Nephron (organoid): ENCODE measurements around the gene HCLS1.

Experiments used
- H3K27ac Mint-ChIP-seq, 3 experiments: 2 replicates each; pipeline ENCODE4 v1.8.0; 2020; ENCODE audit warnings: mixed read lengths in 3 of 3, mild to moderate bottlenecking in 2 of 3, moderate library complexity in 1 of 3
- H3K27me3 Mint-ChIP-seq: 2 replicates; pipeline ENCODE4 v1.8.0; 2021; ENCODE audit warnings: low read depth, mild to moderate bottlenecking, moderate library complexity, mixed read lengths
- H3K36me3 Mint-ChIP-seq: 2 replicates; pipeline ENCODE4 v1.8.0; 2020; ENCODE audit warnings: low read depth, mixed read lengths
- H3K4me1 Mint-ChIP-seq: 2 replicates; pipeline ENCODE4 v1.8.0; 2020; ENCODE audit warnings: mixed read lengths
- H3K4me3 Mint-ChIP-seq, 3 experiments: 2 replicates each; pipeline ENCODE4 v1.8.0; 2020; ENCODE audit warnings: mild to moderate bottlenecking in 3 of 3, mixed read lengths in 3 of 3, moderate library complexity in 2 of 3
- H3K9me3 Mint-ChIP-seq: 2 replicates; pipeline ENCODE4 v1.8.0; 2020; ENCODE audit warnings: mixed read lengths
- TF ChIP-seq, protein P1 (sequence below), 3 experiments: fragments of 200-600 bp; sonication (generic); IDR thresholded peaks; one replicate each; pipeline ENCODE4 v1.5.0; 2021; ENCODE audit warnings: antibody characterized with exemption in 3 of 3; ENCODE audit not compliant: unreplicated experiment in 3 of 3

HCLS1 gene

DNA sequence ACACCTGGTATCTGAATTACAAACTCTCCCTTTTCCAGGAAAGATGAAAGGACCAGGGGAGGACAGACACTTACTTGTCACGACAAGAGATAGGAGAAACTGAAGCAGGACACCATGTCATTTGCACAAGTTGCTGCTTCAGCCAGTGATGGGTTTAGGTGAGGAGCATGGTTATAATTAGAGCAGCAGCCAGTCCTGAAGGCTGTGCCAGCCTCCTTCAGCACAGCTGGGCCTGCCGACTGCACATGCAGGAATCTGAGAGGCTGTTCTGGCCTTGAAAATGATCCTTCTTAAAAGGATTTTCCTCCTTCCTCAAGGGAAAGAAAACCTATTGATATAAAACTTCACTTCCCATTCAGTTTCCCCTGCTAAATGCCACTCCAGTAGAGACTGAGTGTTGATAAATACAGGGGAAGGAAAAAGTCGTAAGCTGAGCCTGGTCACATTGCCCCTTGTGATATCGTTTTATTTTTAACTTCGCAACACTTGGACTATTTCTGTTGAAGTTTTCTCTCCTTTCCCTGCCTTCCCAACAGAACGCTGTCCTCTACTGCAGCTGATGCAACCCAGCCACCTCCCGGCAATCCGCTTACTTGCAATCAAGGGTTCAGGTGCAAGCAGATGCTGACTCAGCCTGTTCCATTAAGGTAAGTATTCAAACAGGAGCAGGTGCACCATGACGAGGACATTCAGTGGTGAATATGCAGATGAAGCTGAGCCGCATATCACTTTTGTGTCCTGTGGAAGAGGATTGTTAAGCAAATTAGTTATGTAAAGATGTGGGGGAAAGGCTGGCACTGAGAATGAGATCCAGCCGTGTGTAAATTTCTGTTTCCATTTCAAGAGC is 67.6 kb downstream of the HCLS1 start, which contains the start of gene FBXO40:
Gene FBXO40, plus strand, starts transcription at position 524 of the 847 bp plus-strand sequence. CDS start 27,197 bp downstream, outside the sequence.
- no peak within 1 kb of the TSS for H3K27ac Mint-ChIP-seq
- TF ChIP-seq, protein P1, sequence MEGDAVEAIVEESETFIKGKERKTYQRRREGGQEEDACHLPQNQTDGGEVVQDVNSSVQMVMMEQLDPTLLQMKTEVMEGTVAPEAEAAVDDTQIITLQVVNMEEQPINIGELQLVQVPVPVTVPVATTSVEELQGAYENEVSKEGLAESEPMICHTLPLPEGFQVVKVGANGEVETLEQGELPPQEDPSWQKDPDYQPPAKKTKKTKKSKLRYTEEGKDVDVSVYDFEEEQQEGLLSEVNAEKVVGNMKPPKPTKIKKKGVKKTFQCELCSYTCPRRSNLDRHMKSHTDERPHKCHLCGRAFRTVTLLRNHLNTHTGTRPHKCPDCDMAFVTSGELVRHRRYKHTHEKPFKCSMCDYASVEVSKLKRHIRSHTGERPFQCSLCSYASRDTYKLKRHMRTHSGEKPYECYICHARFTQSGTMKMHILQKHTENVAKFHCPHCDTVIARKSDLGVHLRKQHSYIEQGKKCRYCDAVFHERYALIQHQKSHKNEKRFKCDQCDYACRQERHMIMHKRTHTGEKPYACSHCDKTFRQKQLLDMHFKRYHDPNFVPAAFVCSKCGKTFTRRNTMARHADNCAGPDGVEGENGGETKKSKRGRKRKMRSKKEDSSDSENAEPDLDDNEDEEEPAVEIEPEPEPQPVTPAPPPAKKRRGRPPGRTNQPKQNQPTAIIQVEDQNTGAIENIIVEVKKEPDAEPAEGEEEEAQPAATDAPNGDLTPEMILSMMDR (IDR thresholded peaks at IDR 0.05; ENCODE audit: unreplicated experiment in 3 of 3), result no peak
- no peak within 1 kb of the TSS for H3K4me3 Mint-ChIP-seq
- H3K4me1 Mint-ChIP-seq, result peaks cover 4% of the 10 kb centered on the region
- no peaks in the 10 kb centered on the region for H3K9me3 Mint-ChIP-seq
- H3K27me3 Mint-ChIP-seq, result peaks cover 8% of the 10 kb centered on the region
- H3K36me3 Mint-ChIP-seq, result no peaks in the 10 kb centered on the region

DNA sequence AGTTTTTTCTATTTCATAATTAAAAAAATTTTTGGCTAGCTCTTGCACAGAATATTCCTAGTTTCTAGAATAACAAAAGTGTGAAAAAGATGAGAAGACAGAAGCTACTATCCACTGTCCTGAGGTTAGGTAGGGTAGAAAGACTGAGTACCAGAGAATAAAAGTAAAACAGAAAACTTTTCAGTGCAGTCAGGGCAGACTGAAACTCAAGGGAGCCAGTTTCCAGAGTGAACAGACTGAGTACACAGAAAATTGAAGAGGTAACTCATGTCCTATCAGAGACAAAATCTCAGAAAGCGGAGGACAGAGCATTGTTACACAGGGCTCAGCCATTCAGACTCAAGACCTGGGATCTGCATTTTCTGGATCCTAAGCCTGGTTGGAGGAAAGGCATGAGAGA is 76.3 kb downstream of the HCLS1 start:
- TF ChIP-seq, protein P1 (IDR thresholded peaks at IDR 0.05; ENCODE audit: unreplicated experiment in 3 of 3), result no peak
- no peaks in the 10 kb centered on the region for H3K36me3 Mint-ChIP-seq
- no peak overlapping the region for H3K27ac Mint-ChIP-seq
- H3K27me3 Mint-ChIP-seq, result no peaks in the 10 kb centered on the region
- no peak overlapping the region for H3K4me3 Mint-ChIP-seq
- H3K4me1 Mint-ChIP-seq, result no peaks in the 10 kb centered on the region
- H3K9me3 Mint-ChIP-seq, result no peaks in the 10 kb centered on the region

DNA sequence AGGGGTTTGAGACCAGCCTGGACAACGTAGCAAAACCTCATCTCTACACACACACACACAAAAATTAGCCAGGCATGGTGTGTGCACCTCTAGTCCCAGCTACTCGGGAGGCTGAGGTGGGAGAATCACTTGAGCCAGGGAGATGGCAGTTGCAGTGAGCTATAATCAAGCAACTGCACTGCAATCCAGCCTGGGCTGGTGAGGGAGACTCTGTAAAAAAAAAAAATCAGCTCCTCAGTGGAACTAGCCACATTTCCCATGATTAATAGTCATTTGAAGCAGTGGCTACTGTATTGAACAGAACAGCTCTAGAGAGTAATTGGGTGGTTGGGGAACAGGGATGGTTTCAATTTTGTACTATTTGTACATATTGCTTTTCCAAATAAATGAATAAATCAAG is 79.0 kb downstream of the HCLS1 start:
- H3K36me3 Mint-ChIP-seq, result no peaks in the 10 kb centered on the region
- H3K4me1 Mint-ChIP-seq, result no peaks in the 10 kb centered on the region
- no peak overlapping the region for H3K27ac Mint-ChIP-seq
- TF ChIP-seq, protein P1 (IDR thresholded peaks at IDR 0.05; ENCODE audit: unreplicated experiment in 3 of 3), result no peak
- H3K9me3 Mint-ChIP-seq, result no peaks in the 10 kb centered on the region
- no peak overlapping the region for H3K4me3 Mint-ChIP-seq
- H3K27me3 Mint-ChIP-seq, result no peaks in the 10 kb centered on the region
